Measurements from ENCODE around the gene CCL20.
A peak's percentile ranks its signal among the peaks of the same experiment; 100 is the strongest.

DNA sequence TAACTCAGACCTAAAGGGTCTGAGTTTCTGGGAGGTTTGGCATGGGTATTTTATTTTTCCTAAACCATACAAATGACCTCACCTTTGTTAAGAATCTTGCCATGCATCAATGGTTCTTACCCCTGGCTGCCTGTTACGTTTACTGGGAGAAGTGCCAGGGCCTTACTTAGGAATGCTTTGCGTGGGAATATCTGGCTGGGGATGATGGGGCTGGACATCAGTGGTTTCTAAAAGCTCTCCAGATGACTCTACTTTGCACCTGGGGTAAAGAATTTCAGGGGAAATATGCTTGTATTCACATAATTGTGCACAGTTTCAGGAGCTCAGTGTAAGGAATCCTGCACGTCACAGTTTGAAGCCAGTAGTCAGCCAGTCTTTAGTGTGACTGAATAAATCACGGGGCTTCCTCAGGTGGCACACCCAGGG is 39.6 kb downstream of the CCL20 start:
- TF ChIP-seq, protein P1, sequence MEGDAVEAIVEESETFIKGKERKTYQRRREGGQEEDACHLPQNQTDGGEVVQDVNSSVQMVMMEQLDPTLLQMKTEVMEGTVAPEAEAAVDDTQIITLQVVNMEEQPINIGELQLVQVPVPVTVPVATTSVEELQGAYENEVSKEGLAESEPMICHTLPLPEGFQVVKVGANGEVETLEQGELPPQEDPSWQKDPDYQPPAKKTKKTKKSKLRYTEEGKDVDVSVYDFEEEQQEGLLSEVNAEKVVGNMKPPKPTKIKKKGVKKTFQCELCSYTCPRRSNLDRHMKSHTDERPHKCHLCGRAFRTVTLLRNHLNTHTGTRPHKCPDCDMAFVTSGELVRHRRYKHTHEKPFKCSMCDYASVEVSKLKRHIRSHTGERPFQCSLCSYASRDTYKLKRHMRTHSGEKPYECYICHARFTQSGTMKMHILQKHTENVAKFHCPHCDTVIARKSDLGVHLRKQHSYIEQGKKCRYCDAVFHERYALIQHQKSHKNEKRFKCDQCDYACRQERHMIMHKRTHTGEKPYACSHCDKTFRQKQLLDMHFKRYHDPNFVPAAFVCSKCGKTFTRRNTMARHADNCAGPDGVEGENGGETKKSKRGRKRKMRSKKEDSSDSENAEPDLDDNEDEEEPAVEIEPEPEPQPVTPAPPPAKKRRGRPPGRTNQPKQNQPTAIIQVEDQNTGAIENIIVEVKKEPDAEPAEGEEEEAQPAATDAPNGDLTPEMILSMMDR (IDR thresholded peaks at IDR 0.05) = no peak
- TF ChIP-seq, protein P2, sequence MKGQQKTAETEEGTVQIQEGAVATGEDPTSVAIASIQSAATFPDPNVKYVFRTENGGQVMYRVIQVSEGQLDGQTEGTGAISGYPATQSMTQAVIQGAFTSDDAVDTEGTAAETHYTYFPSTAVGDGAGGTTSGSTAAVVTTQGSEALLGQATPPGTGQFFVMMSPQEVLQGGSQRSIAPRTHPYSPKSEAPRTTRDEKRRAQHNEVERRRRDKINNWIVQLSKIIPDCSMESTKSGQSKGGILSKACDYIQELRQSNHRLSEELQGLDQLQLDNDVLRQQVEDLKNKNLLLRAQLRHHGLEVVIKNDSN (IDR thresholded peaks at IDR 0.05; ENCODE audit: borderline replicate concordance, low read depth) = no peak
- TF ChIP-seq, protein P3, sequence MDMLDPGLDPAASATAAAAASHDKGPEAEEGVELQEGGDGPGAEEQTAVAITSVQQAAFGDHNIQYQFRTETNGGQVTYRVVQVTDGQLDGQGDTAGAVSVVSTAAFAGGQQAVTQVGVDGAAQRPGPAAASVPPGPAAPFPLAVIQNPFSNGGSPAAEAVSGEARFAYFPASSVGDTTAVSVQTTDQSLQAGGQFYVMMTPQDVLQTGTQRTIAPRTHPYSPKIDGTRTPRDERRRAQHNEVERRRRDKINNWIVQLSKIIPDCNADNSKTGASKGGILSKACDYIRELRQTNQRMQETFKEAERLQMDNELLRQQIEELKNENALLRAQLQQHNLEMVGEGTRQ (IDR thresholded peaks at IDR 0.05; ENCODE audit: borderline replicate concordance, low read depth, low read length) = no peak
- no peak for TF ChIP-seq RAD21 (IDR thresholded peaks at IDR 0.05; ENCODE audit: low read length)
- TF ChIP-seq EZH2phosphoT487 (IDR thresholded peaks at IDR 0.05; ENCODE audit: borderline replicate concordance, low read depth) = no peak
- TF ChIP-seq, protein P4, sequence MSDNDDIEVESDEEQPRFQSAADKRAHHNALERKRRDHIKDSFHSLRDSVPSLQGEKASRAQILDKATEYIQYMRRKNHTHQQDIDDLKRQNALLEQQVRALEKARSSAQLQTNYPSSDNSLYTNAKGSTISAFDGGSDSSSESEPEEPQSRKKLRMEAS (IDR thresholded peaks at IDR 0.05; ENCODE audit: low read depth) = 0 out of 2 replicates have a peak, but pooled peaks have one; percentile 20
- no peak for TF ChIP-seq SMC3 (IDR thresholded peaks at IDR 0.05; ENCODE audit: low read depth, low read length)
- no peak for TF ChIP-seq YY1 (IDR thresholded peaks at IDR 0.05; ENCODE audit: low read depth)

Data from SK-N-SH (cell line).